ENCODE results near the gene SLC25A14. TPM values are rescaled to one million over a fixed set of nuclear protein-coding genes. Genes with fewer than 3 reads are reported as not detected.

SLC25A14 gene
- total RNA-seq, 3 donors from 2014 or later: 9.6 to 11.3 (median 10.9) TPM

DNA sequence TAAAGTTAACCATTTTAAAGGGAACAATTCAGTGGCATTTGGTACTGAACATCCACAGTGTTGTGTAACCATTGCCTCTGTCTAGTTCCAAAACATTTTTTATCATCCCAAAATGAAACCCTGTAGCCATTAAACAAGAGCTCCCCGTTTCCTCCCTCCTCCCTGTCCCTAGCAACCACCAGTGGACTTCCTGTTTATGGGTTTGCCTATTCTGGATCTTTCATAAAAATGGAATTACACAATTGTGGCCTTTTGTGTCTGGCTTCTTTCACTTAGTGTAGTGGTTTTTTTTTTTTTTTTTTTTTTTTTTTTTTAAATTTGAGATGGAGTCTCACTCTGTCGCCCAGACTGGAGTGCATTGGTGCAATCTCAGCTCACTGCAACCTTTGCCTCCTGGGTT, 73.7 kb downstream of the SLC25A14 start:
- Mint-ChIP-seq H3K9me3 (no peaks in the 10 kb centered on the region), H3K4me1 (ENCODE audit: low read depth) (no peaks in the 10 kb centered on the region), H3K4me3 (no peak overlapping the region), H3K27me3 (ENCODE audit: low read depth) (no peaks in the 10 kb centered on the region), H3K36me3 (ENCODE audit: insufficient read depth) (peaks cover 13% of the 10 kb centered on the region)
- DNase-seq (no peak), ATAC-seq (no peak)

DNA sequence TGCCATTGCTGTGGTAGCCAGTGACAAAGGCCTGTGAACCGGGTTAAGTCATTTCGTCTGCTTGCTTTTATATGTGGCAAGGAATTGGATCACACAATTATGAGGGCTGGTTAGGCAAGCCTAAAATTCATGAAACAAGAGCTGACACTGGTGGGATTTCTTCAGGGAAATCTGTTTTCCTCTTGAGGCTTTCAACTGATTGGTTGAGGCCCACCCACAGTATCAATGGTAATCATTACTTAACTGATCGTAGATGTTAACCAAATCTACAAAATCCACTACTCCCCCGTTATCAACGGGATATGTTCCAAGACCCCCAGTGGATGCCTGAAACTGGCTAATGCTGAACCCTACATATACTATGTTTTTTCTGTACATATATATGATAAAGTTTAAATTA, 75.1 kb downstream of the SLC25A14 start:
- Mint-ChIP-seq H3K4me1 (ENCODE audit: low read depth) (no peaks in the 10 kb centered on the region), H3K4me3 (no peak overlapping the region), H3K36me3 (ENCODE audit: insufficient read depth) (peaks cover 9% of the 10 kb centered on the region), H3K27me3 (ENCODE audit: low read depth) (no peaks in the 10 kb centered on the region), H3K9me3 (no peaks in the 10 kb centered on the region)
- ATAC-seq (no peak), DNase-seq (no peak)

DNA sequence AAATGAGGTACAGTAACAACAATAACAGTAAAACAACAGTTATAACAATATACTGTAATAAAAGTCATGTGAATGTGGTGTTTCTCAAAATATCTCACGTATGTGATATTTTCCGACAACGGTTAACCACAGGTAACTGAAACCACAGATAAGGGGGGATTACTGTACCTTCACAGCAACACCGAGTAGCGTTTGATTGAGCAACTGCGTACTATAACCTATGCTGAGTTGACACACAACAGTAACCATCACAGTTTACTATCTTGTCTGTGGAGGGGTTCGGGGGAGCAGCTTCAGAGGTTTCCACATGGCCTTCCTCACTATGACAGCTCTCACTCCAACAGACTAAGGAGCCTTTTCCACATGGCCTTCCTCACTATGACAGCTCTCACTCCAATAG, 75.5 kb downstream of the SLC25A14 start:
- no peak for DNase-seq
- H3K4me3 Mint-ChIP-seq: no peak overlapping the region

GRCh38 chrX:130416785-130417184, 77.1 kb downstream of the SLC25A14 start:
- Mint-ChIP-seq H3K4me3 (no peak overlapping the region), H3K9me3 (no peaks in the 10 kb centered on the region), H3K36me3 (ENCODE audit: insufficient read depth) (peaks cover 4% of the 10 kb centered on the region), H3K27me3 (ENCODE audit: low read depth) (no peaks in the 10 kb centered on the region), H3K4me1 (ENCODE audit: low read depth) (no peaks in the 10 kb centered on the region)
- DNase-seq (no peak), ATAC-seq (no peak)

More for the DNA sequence above, 75.5 kb downstream of the SLC25A14 start:
- H3K36me3 Mint-ChIP-seq (ENCODE audit: insufficient read depth): peaks cover 7% of the 10 kb centered on the region
- H3K4me1 Mint-ChIP-seq (ENCODE audit: low read depth): no peaks in the 10 kb centered on the region
- ATAC-seq: peak; percentile 30 to 46
- no peaks in the 10 kb centered on the region for H3K9me3 Mint-ChIP-seq
- H3K27me3 Mint-ChIP-seq (ENCODE audit: low read depth): no peaks in the 10 kb centered on the region

- no peaks in the 10 kb centered on the region for H3K27me3 Mint-ChIP-seq (ENCODE audit: low read depth)
- ATAC-seq (no peak), DNase-seq (no peak)
- no peaks in the 10 kb centered on the region for H3K4me1 Mint-ChIP-seq (ENCODE audit: low read depth)
- no peaks in the 10 kb centered on the region for H3K9me3 Mint-ChIP-seq
- H3K36me3 Mint-ChIP-seq (ENCODE audit: insufficient read depth): peaks cover 4% of the 10 kb centered on the region
- no peak overlapping the region for H3K4me3 Mint-ChIP-seq
Measured at GRCh38 chrX:130418066-130418465, 78.3 kb downstream of the SLC25A14 start.

DNA sequence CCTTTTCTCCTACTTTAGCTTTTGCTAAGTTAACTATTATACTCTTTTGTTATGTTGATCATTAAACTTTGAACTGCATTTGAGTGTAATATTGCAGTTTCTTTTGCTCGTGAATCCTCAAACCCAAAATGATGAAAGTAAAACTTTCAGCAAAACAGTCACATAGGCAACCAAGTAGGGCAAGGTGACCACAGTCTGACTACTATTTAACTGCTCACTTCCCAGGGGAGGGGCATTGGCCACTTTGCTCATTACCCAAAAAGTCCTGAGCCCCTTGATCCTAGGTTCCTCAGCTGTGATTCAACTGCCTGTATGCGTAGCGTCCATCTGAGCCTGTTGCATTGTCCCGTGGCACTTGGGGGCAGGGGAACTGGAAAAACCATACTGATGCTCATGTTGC, 79.0 kb downstream of the SLC25A14 start:
- Mint-ChIP-seq H3K4me3 (no peak overlapping the region), H3K9me3 (no peaks in the 10 kb centered on the region), H3K27me3 (ENCODE audit: low read depth) (peaks cover 3% of the 10 kb centered on the region), H3K4me1 (ENCODE audit: low read depth) (no peaks in the 10 kb centered on the region), H3K36me3 (ENCODE audit: insufficient read depth) (peaks cover 4% of the 10 kb centered on the region)
- DNase-seq: no peak
- no peak for ATAC-seq

DNA sequence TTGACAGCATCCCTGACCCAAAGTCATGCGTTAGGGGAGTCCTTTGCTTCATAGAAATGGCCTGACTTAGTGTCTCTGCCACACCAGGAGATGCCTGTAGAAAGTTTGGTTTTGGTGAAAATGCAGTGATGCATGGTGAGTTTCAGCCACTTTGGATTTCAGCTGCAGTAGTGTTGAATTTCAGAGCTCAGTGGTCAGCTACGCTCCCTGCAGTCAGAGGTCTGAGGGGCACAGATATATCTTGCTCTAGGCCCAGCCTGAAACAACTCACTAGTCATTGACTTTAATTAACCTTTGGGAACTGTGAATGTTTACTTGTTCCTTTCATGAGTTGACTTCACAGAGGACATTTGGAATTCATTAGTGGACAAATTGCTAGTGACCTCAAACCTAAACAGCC, 79.5 kb downstream of the SLC25A14 start:
- Mint-ChIP-seq H3K27me3 (ENCODE audit: low read depth) (peaks cover 3% of the 10 kb centered on the region), H3K36me3 (ENCODE audit: insufficient read depth) (peaks cover 2% of the 10 kb centered on the region)

More for the DNA sequence above, 79.5 kb downstream of the SLC25A14 start:
- no peaks in the 10 kb centered on the region for H3K9me3 Mint-ChIP-seq
- ATAC-seq (no peak), DNase-seq (no peak)
- H3K4me1 Mint-ChIP-seq (ENCODE audit: low read depth): no peaks in the 10 kb centered on the region
- H3K4me3 Mint-ChIP-seq: no peak overlapping the region

Other genes starting within 250 kb of the SLC25A14 start
- gene ELF4, start 229.4 kb upstream of the SLC25A14 start, total RNA-seq: 10 to 100 TPM; 22.7 to 26.5 (median 23.0) TPM
- 10 to 100 TPM; 45.2 to 54.5 (median 51.9) TPM for gene AIFM1, start 174.1 kb upstream of the SLC25A14 start, total RNA-seq
- 10 to 100 TPM; 10.6 to 13.6 (median 11.0) TPM for gene RAB33A, start 168.0 kb upstream of the SLC25A14 start, total RNA-seq
- gene ZNF280C, start 71.0 kb upstream of the SLC25A14 start, total RNA-seq: 1 to 10 TPM; 4.4 to 5.5 (median 5.2) TPM
- not detected for gene GPR119, start 45.8 kb downstream of the SLC25A14 start, total RNA-seq
- gene RBMX2, start 62.1 kb downstream of the SLC25A14 start, total RNA-seq: 10 to 100 TPM; 25.5 to 26.4 (median 25.5) TPM

Data from activated T-cell treated with anti-CD3 and anti-CD28 coated beads, Interleukin-2, amount 50 U/mL, for 4 hours (primary cell).